GM12865 (cell line): ENCODE results near the gene KRTAP9-7.

ENCODE experiments used
- DNase-seq: peaks from one replicate; pipeline ENCODE4 v3.0.0; 2010; ENCODE audit warnings: low read depth
- H3K4me3 ChIP-seq: 2 replicates; pipeline ENCODE4 v1.5.1; 2011; ENCODE audit warnings: mild to moderate bottlenecking, low read depth, low read length, control low read depth
- CTCF ChIP-seq: IDR thresholded peaks from 2 replicates; pipeline ENCODE4 v1.5.1; 2011; ENCODE audit warnings: low read length, control low read depth, low read depth, inconsistent platforms; ENCODE audit not compliant: insufficient read depth; ENCODE audit errors: missing control alignments

KRTAP9-7 gene

DNA sequence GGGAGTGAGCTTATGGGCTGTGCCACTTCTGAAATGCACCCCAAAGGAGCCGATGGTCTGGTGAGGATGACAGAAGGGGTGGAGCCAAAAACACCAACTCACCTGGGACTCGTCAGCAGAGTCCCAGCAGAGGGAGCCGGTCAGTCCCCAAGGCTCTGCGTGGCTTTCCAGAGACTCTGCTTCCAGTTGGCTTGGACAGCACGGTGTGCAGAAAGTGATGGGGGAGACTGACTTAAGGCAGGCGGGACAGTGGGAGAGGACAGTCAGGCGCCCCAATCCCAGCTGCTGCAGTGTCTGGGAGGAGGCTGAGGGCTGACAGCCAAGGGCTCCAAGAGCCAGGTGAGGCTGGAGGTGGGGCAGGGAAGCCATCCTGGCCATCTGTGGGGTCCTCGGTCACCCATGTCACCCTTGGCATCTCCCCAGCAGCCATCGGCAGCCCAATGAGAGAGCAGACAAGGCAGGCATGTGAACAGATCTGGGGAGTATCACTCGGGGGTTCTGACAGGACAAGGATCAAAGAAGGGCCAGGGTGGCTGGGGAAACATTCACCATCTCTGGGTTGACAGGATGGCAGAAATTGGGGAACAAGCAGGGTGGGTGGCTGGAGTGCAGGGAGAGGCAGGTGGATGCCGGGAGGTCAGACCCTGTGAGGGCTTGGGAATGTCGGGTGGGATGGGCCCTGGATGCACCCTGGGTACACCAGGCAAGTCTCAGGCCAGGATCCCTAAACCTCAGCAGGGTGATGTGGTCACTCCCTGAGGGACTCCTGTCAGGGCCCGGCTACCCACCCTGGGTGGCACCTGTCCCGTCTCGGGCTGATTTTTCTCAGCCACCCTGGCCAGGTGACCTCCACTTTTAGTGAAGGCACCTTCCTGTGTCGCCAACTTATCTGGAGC lies 48.9 kb downstream of the KRTAP9-7 start:
- no peak for TF ChIP-seq CTCF
- H3K4me3 ChIP-seq = no peak overlapping the region
- no peak for DNase-seq

DNA sequence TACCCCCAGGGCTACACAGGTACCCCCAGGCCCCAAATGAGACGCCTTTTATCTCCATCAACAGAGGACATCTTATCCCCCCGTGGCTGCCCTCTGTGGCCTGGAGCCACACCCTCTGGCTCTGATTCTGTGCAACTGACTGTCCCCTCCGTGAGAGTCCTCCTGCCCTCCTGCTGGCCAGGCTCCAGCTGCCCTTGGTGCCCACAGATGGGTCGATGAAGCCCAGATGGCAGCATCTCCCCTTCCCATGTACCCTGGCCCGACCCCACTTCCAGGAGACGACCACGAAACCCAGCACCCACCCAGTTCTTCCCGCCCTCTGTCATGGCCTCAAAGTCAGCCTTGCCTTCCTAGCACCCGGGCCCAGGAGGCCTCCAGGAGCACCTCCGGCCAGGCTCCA lies 49.6 kb downstream of the KRTAP9-7 start:
- TF ChIP-seq CTCF = no peak
- DNase-seq = no peak

DNA sequence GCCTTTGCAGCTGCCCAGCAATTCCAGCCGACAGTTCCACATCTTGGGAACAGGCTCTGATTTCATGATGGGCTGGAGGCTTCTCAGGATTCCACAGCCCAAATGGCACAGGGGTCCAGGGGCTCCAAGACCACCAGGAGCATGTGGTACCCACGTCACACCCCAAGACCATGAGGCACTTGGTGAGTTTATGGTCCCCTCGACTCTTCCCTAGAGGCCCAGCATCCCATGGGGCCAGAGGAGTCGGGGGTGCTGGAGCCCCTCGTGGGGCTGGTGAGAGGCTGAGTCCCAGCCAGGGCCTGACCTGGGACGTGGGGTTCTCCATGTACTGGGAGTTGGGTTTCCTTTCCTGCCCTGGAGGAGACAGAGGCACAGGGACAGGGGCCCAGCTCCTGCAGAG lies 50.1 kb downstream of the KRTAP9-7 start:
- no peak overlapping the region for H3K4me3 ChIP-seq
- DNase-seq = no peak
- no peak for TF ChIP-seq CTCF

More for the DNA sequence above, 49.6 kb downstream of the KRTAP9-7 start:
- H3K4me3 ChIP-seq = no peak overlapping the region
